Body of pancreas (tissue), 4 donors: ENCODE data around the gene ADAMTSL4. TPM values are rescaled to one million over a fixed set of nuclear protein-coding genes. Genes with fewer than 3 reads are reported as not detected.
A peak's percentile ranks its signal among the peaks of the same experiment; 100 is the strongest.

Experiments used
- ATAC-seq: fragments of 150-250 bp; one replicate; pipeline ENCODE4 v1.9.1; 2016
- DNase-seq, 4 donors: peaks; one replicate each; pipeline ENCODE4 v3.0.0-alpha.2; 2019
- H3K27ac ChIP-seq, 4 donors: fragments of 200-600 bp; sonication (generic); 1 replicate in 3 of 4; 2 replicates in 1 of 4; pipeline versions ENCODE4 v1.5.1 to v1.6.1; 2016 to 2019; ENCODE audit warnings: mild to moderate bottlenecking in 1 of 4, mixed read lengths in 1 of 4, moderate library complexity in 1 of 4
- H3K27me3 ChIP-seq, 2 donors: fragments of 200-600 bp; sonication (generic); one replicate each; pipeline ENCODE4 v1.6.0; 2016; ENCODE audit warnings: mild to moderate bottlenecking in 1 of 2
- H3K36me3 ChIP-seq, 2 donors: fragments of 200-600 bp; sonication (generic); replicated peaks in 1 of 2; 2 replicates each; pipeline ENCODE4 v1.5.1; 2016; ENCODE audit warnings: low read depth in 2 of 2; ENCODE audit not compliant: insufficient read depth in 1 of 2
- H3K4me1 ChIP-seq: fragments of 200-600 bp; sonication (generic); one replicate; pipeline ENCODE4 v1.6.0; 2016
- H3K4me3 ChIP-seq, 2 donors: fragments of 200-600 bp; sonication (generic); 1 replicate in 1 of 2; 2 replicates in 1 of 2; pipeline ENCODE4 v1.5.1; 2016 to 2019
- H3K9me3 ChIP-seq, 3 donors: fragments of 200-600 bp; sonication (generic); 1 replicate in 2 of 3; 2 replicates in 1 of 3; pipeline ENCODE4 v1.5.1; 2016
- POLR2A ChIP-seq, 3 donors: fragments of 450-650 bp; IDR thresholded peaks; one replicate each; pipeline ENCODE4 v1.6.1; 2016; ENCODE audit warnings: antibody characterized with exemption in 3 of 3, mild to moderate bottlenecking in 2 of 3
- WGBS, 2 donors: methylation state at CpG; one replicate each; pipeline ENCODE4 v1.1.5; 2017; 5-methylcytosine and 5-hydroxymethylcytosine counted together
- intact Hi-C: fragments of 100-400 bp; cut with DNase I; formaldehyde crosslinking; loops from one replicate; pipeline ENCODE4 v1.15.1; 2023
- total RNA-seq, 2 donors: library from RNA; depleted of rRNA; stranded (reverse); fragments of >200 nt; gene quantifications; one replicate each; pipeline ENCODE4 v1.1.0, GENCODE V29; 2016
- TF ChIP-seq, protein P1 (sequence below), 7 experiments: fragments of 450-650 bp in 4 of 7; fragments of 200-600 bp in 3 of 7; sonication (generic) in 3 of 7; IDR thresholded peaks; one replicate each; pipeline ENCODE4 v1.5.1; 2016 to 2019; ENCODE audit warnings: antibody characterized with exemption in 7 of 7

ADAMTSL4 gene
- total RNA-seq, 2 donors from 2014 or later = 4.7 to 7.6 TPM

DNA sequence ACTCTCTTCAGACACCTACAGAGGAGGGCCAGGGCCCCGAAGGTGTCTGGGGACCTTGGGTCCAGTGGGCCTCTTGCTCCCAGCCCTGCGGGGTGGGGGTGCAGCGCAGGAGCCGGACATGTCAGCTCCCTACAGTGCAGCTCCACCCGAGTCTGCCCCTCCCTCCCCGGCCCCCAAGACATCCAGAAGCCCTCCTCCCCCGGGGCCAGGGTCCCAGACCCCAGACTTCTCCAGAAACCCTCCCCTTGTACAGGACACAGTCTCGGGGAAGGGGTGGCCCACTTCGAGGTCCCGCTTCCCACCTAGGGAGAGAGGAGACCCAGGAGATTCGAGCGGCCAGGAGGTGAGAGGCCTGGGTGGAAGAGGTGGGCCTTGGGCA lies 3.7 kb downstream of the ADAMTSL4 start:
- TF ChIP-seq POLR2A (IDR thresholded peaks at IDR 0.05) = no peak
- TF ChIP-seq, protein P1, sequence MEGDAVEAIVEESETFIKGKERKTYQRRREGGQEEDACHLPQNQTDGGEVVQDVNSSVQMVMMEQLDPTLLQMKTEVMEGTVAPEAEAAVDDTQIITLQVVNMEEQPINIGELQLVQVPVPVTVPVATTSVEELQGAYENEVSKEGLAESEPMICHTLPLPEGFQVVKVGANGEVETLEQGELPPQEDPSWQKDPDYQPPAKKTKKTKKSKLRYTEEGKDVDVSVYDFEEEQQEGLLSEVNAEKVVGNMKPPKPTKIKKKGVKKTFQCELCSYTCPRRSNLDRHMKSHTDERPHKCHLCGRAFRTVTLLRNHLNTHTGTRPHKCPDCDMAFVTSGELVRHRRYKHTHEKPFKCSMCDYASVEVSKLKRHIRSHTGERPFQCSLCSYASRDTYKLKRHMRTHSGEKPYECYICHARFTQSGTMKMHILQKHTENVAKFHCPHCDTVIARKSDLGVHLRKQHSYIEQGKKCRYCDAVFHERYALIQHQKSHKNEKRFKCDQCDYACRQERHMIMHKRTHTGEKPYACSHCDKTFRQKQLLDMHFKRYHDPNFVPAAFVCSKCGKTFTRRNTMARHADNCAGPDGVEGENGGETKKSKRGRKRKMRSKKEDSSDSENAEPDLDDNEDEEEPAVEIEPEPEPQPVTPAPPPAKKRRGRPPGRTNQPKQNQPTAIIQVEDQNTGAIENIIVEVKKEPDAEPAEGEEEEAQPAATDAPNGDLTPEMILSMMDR (IDR thresholded peaks at IDR 0.05) = no peak
- Histone ChIP-seq H3K36me3 (no peaks in the 10 kb centered on the region), H3K27me3 (no peaks in the 10 kb centered on the region), H3K4me3 (no peak overlapping the region), H3K27ac (peak overlapping the region in 2 of 4 donors; percentile 30 to 58), H3K9me3 (no peaks in the 10 kb centered on the region), H3K4me1 (peaks cover 29% of the 10 kb centered on the region)
- DNase-seq (no peak), ATAC-seq (no peak)
- 71 to 82% methylated on average over 9 to 11 of the region's 12 CpGs for WGBS, 2 donors
- intact Hi-C loops = loop anchor here (10.0 kb wide), 1 partner anchor 88 kb away; no protein-coding TSS in a partner anchor

DNA sequence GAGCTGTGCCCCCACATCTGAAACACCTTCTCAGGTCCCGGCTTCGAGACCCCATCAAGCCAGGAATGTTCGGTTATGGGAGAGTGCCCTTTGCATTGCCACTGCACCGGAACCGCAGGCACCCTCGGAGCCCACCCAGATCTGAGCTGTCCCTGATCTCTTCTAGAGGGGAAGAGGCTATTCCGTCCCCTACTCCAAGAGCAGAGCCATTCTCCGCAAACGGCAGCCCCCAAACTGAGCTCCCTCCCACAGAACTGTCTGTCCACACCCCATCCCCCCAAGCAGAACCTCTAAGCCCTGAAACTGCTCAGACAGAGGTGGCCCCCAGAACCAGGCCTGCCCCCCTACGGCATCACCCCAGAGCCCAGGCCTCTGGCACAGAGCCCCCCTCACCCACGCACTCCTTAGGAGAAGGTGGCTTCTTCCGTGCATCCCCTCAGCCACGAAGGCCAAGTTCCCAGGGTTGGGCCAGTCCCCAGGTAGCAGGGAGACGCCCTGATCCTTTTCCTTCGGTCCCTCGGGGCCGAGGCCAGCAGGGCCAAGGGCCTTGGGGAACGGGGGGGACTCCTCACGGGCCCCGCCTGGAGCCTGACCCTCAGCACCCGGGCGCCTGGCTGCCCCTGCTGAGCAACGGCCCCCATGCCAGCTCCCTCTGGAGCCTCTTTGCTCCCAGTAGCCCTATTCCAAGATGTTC lies 4.3 kb downstream of the ADAMTSL4 start:
- no peak for TF ChIP-seq POLR2A (IDR thresholded peaks at IDR 0.05)
- TF ChIP-seq, protein P1 (IDR thresholded peaks at IDR 0.05) = no peak
- DNase-seq (no peak), ATAC-seq (no peak)
- Histone ChIP-seq H3K27ac (no peak overlapping the region), H3K9me3 (no peaks in the 10 kb centered on the region), H3K4me3 (no peak overlapping the region), H3K36me3 (no peaks in the 10 kb centered on the region), H3K4me1 (peaks cover 30% of the 10 kb centered on the region), H3K27me3 (no peaks in the 10 kb centered on the region)
- intact Hi-C loops = loop anchor here (10.0 kb wide), 1 partner anchor 89 kb away; no protein-coding TSS in a partner anchor
- WGBS, 2 donors = 87 to 90% methylated on average over 4 to 23 of the region's 23 CpGs

DNA sequence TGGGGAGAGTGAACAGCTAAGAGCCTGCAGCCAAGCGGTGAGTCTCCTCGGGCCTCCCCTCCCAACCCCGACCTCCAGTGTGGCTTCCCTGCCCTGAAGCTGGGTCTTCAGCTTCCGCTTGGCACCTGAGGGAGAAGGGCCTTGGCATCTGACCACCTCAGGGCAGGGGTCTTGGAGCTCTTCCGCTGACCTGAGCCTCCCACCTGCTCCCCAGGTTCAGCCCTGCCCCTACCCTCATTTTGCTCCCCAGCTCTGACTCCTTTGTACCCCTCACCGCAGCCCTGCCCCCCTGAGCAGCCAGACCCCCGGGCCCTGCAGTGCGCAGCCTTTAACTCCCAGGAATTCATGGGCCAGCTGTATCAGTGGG lies 4.9 kb downstream of the ADAMTSL4 start:
- WGBS, 2 donors = 84 to 94% methylated on average over 7 to 8 of the region's 8 CpGs
- ATAC-seq (no peak), DNase-seq (no peak)
- H3K27ac ChIP-seq = no peak overlapping the region
- H3K36me3 ChIP-seq = no peaks in the 10 kb centered on the region
- no peak overlapping the region for H3K4me3 ChIP-seq
- H3K4me1 ChIP-seq = peaks cover 27% of the 10 kb centered on the region
- no peaks in the 10 kb centered on the region for H3K9me3 ChIP-seq
- TF ChIP-seq, protein P1 (IDR thresholded peaks at IDR 0.05) = no peak
- TF ChIP-seq POLR2A (IDR thresholded peaks at IDR 0.05) = no peak
- H3K27me3 ChIP-seq = no peaks in the 10 kb centered on the region
- intact Hi-C loops = loop anchor here (10.0 kb wide), 1 partner anchor 89 kb away; no protein-coding TSS in a partner anchor

DNA sequence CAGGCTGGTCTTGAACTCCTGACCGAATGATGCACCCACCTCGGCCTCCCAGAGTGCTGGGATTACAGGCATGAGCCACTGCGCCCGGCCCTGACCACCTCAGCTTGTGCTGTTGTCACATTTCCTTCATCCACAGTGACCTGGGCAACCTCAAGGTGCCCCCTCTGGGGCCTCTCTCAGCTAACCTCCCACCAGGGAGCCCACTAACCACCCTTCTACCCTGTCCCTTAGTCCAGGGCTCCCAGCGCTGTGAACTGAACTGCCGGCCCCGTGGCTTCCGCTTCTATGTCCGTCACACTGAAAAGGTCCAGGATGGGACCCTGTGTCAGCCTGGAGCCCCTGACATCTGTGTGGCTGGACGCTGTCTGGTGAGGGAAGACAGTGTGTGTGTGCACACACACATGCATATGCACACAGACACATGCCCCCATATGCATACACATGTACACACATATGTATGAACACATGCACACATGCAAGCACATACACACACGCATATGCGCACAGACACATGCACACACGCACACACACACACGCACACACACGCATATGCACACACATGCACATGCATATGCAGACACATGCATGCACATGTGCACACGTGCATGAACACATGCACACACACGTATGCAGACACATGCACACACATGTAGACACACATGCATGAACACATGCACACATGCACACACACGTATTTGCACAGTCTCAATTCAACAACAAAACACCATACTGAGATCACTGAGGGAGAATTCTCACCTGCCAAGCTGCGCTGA lies 6.2 kb downstream of the ADAMTSL4 start:
- Histone ChIP-seq H3K4me1 (peaks cover 32% of the 10 kb centered on the region), H3K27me3 (no peaks in the 10 kb centered on the region), H3K36me3 (no peaks in the 10 kb centered on the region), H3K9me3 (no peaks in the 10 kb centered on the region), H3K4me3 (no peak overlapping the region), H3K27ac (no peak overlapping the region)
- 84 to 87% methylated on average over 16 to 19 of the region's 19 CpGs for WGBS, 2 donors
- DNase-seq = no peak
- intact Hi-C loops = loop anchor here (10.0 kb wide), 1 partner anchor 91 kb away; no protein-coding TSS in a partner anchor
- no peak for TF ChIP-seq POLR2A (IDR thresholded peaks at IDR 0.05)
- TF ChIP-seq, protein P1 (IDR thresholded peaks at IDR 0.05) = no peak
- no peak for ATAC-seq
